Measurements from ENCODE around the gene CRNN. TPM values are rescaled to one million over a fixed set of nuclear protein-coding genes. Genes with fewer than 3 reads are reported as not detected.

CRNN gene
- total and polyA plus RNA-seq, 10 of the 15 experiments (the other 5 are each of a cell fraction or from before 2014, with no cell fraction given), result not detected

DNA sequence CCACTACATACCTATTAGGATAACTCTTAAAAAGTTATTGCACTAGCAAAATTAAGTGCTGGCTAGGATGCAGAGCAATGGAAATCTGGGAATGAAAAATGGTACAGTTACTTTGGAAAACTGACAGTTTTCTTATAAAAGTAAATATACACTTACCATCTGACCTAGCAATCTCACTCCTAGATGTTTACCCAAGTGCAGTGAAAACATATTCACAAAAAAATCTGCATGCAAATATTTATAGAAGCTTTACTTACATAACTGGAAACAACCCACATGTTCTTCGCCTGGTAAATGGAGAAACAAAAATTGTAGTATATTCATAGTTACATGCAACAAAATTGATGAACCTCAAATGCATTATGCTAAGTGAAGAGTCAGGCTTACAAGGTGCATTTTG, 41.4 kb downstream of the CRNN start:
- DNase-seq (ENCODE audit: low read depth, low spot score), result no peak
- H3K9me3 ChIP-seq (replicated peaks; ENCODE audit: control insufficient read depth, insufficient read depth, low read length), result no peaks in the 10 kb centered on the region; the same call in 1 of the 3 replicates
- H3K4me1 ChIP-seq (ENCODE audit: control insufficient read depth, insufficient read depth, low read length), result no peaks in the 10 kb centered on the region
- no peaks in the 10 kb centered on the region for H3K79me2 ChIP-seq (ENCODE audit: control insufficient read depth, insufficient read depth, low read length)
- SMC1A ChIA-PET (ENCODE audit: uncharacterized antibody, unreplicated experiment), result no interaction called here
- H3K27ac ChIP-seq (ENCODE audit: control insufficient read depth, insufficient read depth), result no peak overlapping the region
- no peaks in the 10 kb centered on the region for H4K20me1 ChIP-seq (ENCODE audit: control insufficient read depth, insufficient read depth)
- FAIRE-seq, result no peak
- no peak overlapping the region for H3K9ac ChIP-seq (ENCODE audit: control insufficient read depth, insufficient read depth, low read length)
- no peak overlapping the region for H3K4me2 ChIP-seq (ENCODE audit: control insufficient read depth, insufficient read depth)
- BruUV-seq (replicated peaks), result no TSS peak
- no peak overlapping the region for H2AFZ ChIP-seq (ENCODE audit: control insufficient read depth, low read depth, low read length)
- intact Hi-C loops (cut with micrococcal nuclease; ENCODE audit: unreplicated experiment) (no loop called here), in situ Hi-C loops (cut with MboI) (no loop called here)
- 0% methylated on average over 1 of the region's 1 CpG for WGBS (ENCODE audit: insufficient coverage, insufficient replicate concordance, low lambda C conversion rate, missing lambda C conversion rate)
- CTCF ChIA-PET, result interaction anchor here (0.5 kb wide), 1 partner anchor 8 kb away, joined by 5 read pairs; no protein-coding TSS in a partner anchor
- no peak for ATAC-seq
- H3K27me3 ChIP-seq (replicated peaks in 1 of 2; ENCODE audit: control insufficient read depth in 2 of 2, insufficient read depth in 2 of 2, low read length in 1 of 2), result no peaks in the 10 kb centered on the region
- POLR2A ChIA-PET, result no interaction called here
- RAD21 ChIA-PET (ENCODE audit: unreplicated experiment), result no interaction called here
- no peaks in the 10 kb centered on the region for H3K36me3 ChIP-seq (ENCODE audit: control insufficient read depth in 2 of 2, insufficient read depth in 2 of 2, low read length in 1 of 2)
- H3K4me3 ChIP-seq, result no peak overlapping the region
- TF ChIP-seq, protein P1, sequence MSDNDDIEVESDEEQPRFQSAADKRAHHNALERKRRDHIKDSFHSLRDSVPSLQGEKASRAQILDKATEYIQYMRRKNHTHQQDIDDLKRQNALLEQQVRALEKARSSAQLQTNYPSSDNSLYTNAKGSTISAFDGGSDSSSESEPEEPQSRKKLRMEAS (IDR thresholded peaks at IDR 0.05; ENCODE audit: low read depth, low read length), result no peak
- TF ChIP-seq ZNF207 (IDR thresholded peaks at IDR 0.05; ENCODE audit: borderline replicate concordance) (no peak), PAX8 (IDR thresholded peaks at IDR 0.05) (no peak), RAD51 (IDR thresholded peaks at IDR 0.05) (no peak), ZNF687 (IDR thresholded peaks at IDR 0.05) (no peak), CHD4 (IDR thresholded peaks at IDR 0.05) (no peak), TAF1 (IDR thresholded peaks at IDR 0.05; ENCODE audit: borderline replicate concordance, low read depth, low read length) (no peak), KDM1A (IDR thresholded peaks at IDR 0.05; ENCODE audit: borderline replicate concordance) (no peak), RBBP5 (conservative IDR thresholded peaks at IDR 0.05) (no peak), MLLT1 (IDR thresholded peaks at IDR 0.05) (no peak), NFXL1 (IDR thresholded peaks at IDR 0.05; ENCODE audit: borderline replicate concordance) (no peak), USF2 (IDR thresholded peaks at IDR 0.05; ENCODE audit: borderline replicate concordance, low read depth, low read length) (no peak)
- TF ChIP-seq, protein P2, sequence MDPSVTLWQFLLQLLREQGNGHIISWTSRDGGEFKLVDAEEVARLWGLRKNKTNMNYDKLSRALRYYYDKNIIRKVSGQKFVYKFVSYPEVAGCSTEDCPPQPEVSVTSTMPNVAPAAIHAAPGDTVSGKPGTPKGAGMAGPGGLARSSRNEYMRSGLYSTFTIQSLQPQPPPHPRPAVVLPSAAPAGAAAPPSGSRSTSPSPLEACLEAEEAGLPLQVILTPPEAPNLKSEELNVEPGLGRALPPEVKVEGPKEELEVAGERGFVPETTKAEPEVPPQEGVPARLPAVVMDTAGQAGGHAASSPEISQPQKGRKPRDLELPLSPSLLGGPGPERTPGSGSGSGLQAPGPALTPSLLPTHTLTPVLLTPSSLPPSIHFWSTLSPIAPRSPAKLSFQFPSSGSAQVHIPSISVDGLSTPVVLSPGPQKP (IDR thresholded peaks at IDR 0.05; ENCODE audit: low read depth, low read length), result no peak
- TF ChIP-seq, protein P3, sequence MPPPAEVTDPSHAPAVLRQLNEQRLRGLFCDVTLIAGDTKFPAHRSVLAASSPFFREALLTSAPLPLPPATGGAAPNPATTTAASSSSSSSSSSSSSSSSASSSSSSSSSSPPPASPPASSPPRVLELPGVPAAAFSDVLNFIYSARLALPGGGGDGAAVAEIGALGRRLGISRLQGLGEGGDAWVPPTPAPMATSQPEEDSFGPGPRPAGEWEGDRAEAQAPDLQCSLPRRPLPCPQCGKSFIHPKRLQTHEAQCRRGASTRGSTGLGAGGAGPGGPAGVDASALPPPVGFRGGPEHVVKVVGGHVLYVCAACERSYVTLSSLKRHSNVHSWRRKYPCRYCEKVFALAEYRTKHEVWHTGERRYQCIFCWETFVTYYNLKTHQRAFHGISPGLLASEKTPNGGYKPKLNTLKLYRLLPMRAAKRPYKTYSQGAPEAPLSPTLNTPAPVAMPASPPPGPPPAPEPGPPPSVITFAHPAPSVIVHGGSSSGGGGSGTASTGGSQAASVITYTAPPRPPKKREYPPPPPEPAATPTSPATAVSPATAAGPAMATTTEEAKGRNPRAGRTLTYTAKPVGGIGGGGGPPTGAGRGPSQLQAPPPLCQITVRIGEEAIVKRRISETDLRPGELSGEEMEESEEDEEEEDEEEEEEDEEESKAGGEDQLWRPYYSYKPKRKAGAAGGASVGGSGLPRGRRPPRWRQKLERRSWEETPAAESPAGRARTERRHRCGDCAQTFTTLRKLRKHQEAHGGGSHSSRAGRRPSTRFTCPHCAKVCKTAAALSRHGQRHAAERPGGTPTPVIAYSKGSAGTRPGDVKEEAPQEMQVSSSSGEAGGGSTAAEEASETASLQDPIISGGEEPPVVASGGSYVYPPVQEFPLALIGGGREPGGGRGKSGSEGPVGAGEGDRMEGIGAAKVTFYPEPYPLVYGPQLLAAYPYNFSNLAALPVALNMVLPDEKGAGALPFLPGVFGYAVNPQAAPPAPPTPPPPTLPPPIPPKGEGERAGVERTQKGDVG (CRISPR knock-in tag; IDR thresholded peaks at IDR 0.05), result no peak

All from GM12878 (cell line).